Heart left ventricle (tissue), 13 donors: ENCODE data around the gene RPRD1B.

Experiments
- POLR2A ChIP-seq, 2 donors: fragments of 450-650 bp; IDR thresholded peaks; one replicate each; pipeline ENCODE4 v1.6.1; 2017; ENCODE audit warnings: antibody characterized with exemption in 2 of 2, mild to moderate bottlenecking in 2 of 2, moderate library complexity in 2 of 2
- TF ChIP-seq, protein P1 (sequence below), 12 donors: fragments of 200-600 bp; sonication (generic) in 4 of 12; IDR thresholded peaks; one replicate each; pipeline versions ENCODE4 v1.5.0 to v1.8.0; 2018 to 2022; ENCODE audit warnings: antibody characterized with exemption in 12 of 12, mild to moderate bottlenecking in 5 of 12
- donor health status: ischemic (EF 13 %, LVEDD 7.1; RV severe dilation, severe dysfunction).
- donor health status: DM: no; HTN: yes; CAD: no.
- donor health status: DM: no; HTN: no; CAD: no.
- donor health status: ischemic (EF 25% LVEDD 6.9; RV normal size, moderate dysfunction).
- donor health status: ischemic (EF 25% LVEDD 5.7; RV mildly dilated, moderate dysfunction).
- donor health status: ischemic (EF 35%, LVEDD 5.7; RV mildly dilated, moderate dysfunction).
- donor health status: nonischemic (EF 11% LVEDD 7.7; RV severe dilation, severe dysfunction).
- donor health status: DM: yes; HTN: yes; CAD: no.
- donor health status: PGD.
- donor health status: ischemic (EF 29% LVEDD 5.4; RV normal size, mild dysfunction).
- donor health status: nonischemic (EF 23%, LVEDD 6.1; RV moderate dilation, normal function).

DNA sequence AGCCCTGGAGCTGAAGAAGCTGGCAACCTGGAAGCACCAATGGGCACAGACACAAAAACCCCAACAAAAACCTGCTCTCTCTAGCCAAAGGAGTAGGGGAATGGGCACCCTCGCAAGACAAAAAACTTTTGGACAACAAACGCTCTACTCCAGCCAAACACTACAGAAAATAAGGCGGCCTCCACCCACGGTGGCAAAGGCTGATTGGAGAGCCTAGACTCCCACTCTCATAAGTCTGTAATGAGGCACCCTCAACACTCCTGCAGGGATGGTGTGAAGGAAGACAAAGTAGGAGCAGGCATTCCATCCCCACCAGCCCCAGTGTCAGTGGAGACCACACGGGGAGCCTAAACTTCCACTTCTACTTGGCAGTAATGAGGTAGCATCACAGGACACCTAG lies 9.1 kb upstream of the RPRD1B start:
- no peak for TF ChIP-seq POLR2A (IDR thresholded peaks at IDR 0.05)
- TF ChIP-seq, protein P1, sequence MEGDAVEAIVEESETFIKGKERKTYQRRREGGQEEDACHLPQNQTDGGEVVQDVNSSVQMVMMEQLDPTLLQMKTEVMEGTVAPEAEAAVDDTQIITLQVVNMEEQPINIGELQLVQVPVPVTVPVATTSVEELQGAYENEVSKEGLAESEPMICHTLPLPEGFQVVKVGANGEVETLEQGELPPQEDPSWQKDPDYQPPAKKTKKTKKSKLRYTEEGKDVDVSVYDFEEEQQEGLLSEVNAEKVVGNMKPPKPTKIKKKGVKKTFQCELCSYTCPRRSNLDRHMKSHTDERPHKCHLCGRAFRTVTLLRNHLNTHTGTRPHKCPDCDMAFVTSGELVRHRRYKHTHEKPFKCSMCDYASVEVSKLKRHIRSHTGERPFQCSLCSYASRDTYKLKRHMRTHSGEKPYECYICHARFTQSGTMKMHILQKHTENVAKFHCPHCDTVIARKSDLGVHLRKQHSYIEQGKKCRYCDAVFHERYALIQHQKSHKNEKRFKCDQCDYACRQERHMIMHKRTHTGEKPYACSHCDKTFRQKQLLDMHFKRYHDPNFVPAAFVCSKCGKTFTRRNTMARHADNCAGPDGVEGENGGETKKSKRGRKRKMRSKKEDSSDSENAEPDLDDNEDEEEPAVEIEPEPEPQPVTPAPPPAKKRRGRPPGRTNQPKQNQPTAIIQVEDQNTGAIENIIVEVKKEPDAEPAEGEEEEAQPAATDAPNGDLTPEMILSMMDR (IDR thresholded peaks at IDR 0.05): no peak
